Dermis microvascular lymphatic vessel endothelial cell (primary cell): ENCODE data around the gene OR7A10. TPM values are rescaled to one million over a fixed set of nuclear protein-coding genes. Genes with fewer than 3 reads are reported as not detected.
"Not testable (repeated sequence)": the region's sequence is repeated elsewhere in the genome, so short reads cannot be mapped to it uniquely, and the experiment has no call there.

Experiments used
- DNase-seq, 2 donors: peaks; one replicate each; pipeline versions ENCODE4 v3.0.0 to v3.0.0-alpha.2; 2010; ENCODE audit warnings: low read depth in 2 of 2
- total RNA-seq: library from RNA; depleted of rRNA; stranded (reverse); fragments of >200 nt; gene quantifications from 2 replicates; pipeline ENCODE4 v1.2.1, GENCODE V29; 2014

The OR7A10 gene
- total RNA-seq, 1 donor from 2014 or later, result not detected

DNA sequence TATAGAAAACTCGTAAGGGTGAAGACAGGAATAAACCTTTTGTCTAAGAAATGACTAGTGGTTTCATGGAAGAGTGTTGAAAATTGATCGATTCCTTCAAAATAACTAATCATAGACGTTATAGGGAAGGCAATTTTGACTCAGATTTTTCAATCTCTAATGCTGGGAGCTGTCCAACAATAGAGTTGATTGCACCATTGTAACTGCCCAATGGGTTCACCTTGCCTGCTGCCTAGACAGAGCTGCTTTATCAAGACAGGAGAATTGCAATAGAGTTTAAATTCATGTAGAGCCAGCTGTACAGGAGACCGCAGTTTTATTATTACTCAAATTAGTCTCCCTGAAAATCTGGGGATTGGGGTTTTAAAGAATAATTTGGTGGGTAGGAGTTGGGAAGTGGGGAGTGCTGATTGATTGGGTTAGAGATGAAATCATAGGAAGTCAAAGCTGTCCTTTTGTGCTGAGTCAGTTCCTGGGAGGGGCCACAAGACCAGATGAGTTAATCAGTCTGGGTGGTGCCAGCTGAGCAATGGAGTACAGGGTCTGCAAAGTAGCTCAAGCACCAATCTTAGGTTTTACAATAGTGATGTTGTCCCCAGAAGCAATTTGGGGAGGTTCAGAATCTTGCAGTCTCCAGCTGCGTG lies 53.5 kb downstream of the OR7A10 start:
- DNase-seq, result no peak

DNA sequence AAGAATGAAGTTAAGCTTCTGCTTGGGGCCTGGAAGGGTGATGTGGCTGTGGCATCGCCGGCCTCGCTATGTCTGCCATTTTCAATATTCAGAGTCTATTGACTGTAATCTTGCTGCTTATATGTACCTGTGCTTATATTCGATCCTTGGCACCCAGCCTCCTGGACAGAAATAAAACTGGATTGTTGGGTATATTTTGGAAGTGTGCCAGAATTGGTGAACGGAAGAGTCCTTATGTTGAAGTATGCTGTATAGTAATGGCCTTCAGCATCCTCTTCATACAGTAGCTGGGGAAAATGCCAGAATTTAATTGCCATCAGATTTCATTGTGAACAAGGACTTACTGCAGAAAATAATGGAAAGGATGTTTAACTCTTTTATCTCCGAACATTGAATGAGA lies 56.5 kb downstream of the OR7A10 start:
- not testable (repeated sequence) for DNase-seq

Other genes starting within 250 kb of the OR7A10 start
- not detected in 2 replicates for gene ADGRE3, start 174.1 kb downstream of the OR7A10 start, total RNA-seq
- gene ZNF333, start 158.9 kb downstream of the OR7A10 start, total RNA-seq, result 4.2 and 9.6 TPM in 2 replicates
- gene ADGRE2, start 70.4 kb downstream of the OR7A10 start, total RNA-seq, result 0.13 and 0.38 TPM in 2 replicates
- not detected in 2 replicates for gene OR7A5, start 13.7 kb downstream of the OR7A10 start, total RNA-seq
- not detected in 2 replicates for gene OR7C1, start 13.7 kb downstream of the OR7A10 start, total RNA-seq
- gene OR7A17, start 37.2 kb upstream of the OR7A10 start, total RNA-seq, result not detected in 2 replicates
- not detected in 2 replicates for gene OR7C2, start 92.6 kb upstream of the OR7A10 start, total RNA-seq
- not detected in 2 replicates for gene SLC1A6, start 130.9 kb upstream of the OR7A10 start, total RNA-seq
- gene CASP14, start 200.6 kb upstream of the OR7A10 start, total RNA-seq, result not detected in 2 replicates
- not detected in 2 replicates for gene OR1I1, start 233.3 kb upstream of the OR7A10 start, total RNA-seq